Panc1 (cell line): ENCODE results near the gene TMEM175. TPM values are rescaled to one million over a fixed set of nuclear protein-coding genes. Genes with fewer than 3 reads are reported as not detected.

Source experiments
- ATAC-seq: fragments of 200-7000 bp; cut with Tn5 transposase; 2 replicates; pipeline ENCODE4 v1.9.1; 2020; ENCODE audit warnings: mild to moderate bottlenecking, moderate library complexity
- BruUV-seq: library from RNA; stranded (reverse); fragments of 400-500 nt; replicated peaks from 2 replicates; lab custom pipeline; 2021; lab: Mats Ljungman, UMichigan
- CTCF ChIA-PET: fragments of 300-600 bp; sonication (Branson Sonifier 250); formaldehyde crosslinking; loops from one replicate; lab custom pipeline; 2022; ENCODE audit warnings: antibody characterized with exemption; lab: Charles Lee
- POLR2A ChIA-PET: fragments of 300-600 bp; sonication (Branson Sonifier 250); formaldehyde crosslinking; loops from one replicate; lab custom pipeline; 2022; ENCODE audit warnings: antibody characterized with exemption; lab: Charles Lee
- DNase-seq: peaks from one replicate; pipeline ENCODE4 v3.0.0-alpha.2; 2010; ENCODE audit warnings: low read depth, low spot score
- H3K27ac ChIP-seq: 2 replicates; pipeline ENCODE4 v1.5.1; 2011; ENCODE audit warnings: mild to moderate bottlenecking, low read length, inconsistent platforms
- H3K27me3 ChIP-seq: fragments of 200-500 bp; sonication (Bioruptor generic); 2 replicates; pipeline ENCODE4 v1.6.0; 2014; ENCODE audit warnings: low read length, inconsistent platforms; ENCODE audit not compliant: control insufficient read depth, insufficient read depth
- H3K36me3 ChIP-seq: fragments of 200-500 bp; sonication (Bioruptor generic); 2 replicates; pipeline ENCODE4 v1.5.1; 2014; ENCODE audit warnings: inconsistent platforms, mild to moderate bottlenecking, low read length, moderate library complexity; ENCODE audit not compliant: control insufficient read depth, insufficient read depth
- H3K4me1 ChIP-seq: 2 replicates; pipeline ENCODE4 v1.5.1; 2011; ENCODE audit warnings: inconsistent platforms, mild to moderate bottlenecking, low read length, moderate library complexity; ENCODE audit not compliant: control insufficient read depth, insufficient read depth
- H3K4me3 ChIP-seq, 2 experiments: 2 replicates each; pipeline ENCODE4 v1.5.1; 2011 to 2012; ENCODE audit warnings: low read depth in 2 of 2, low read length in 2 of 2, mild to moderate bottlenecking in 2 of 2, inconsistent platforms in 1 of 2, moderate library complexity in 1 of 2
- H3K9me3 ChIP-seq: fragments of 200-500 bp; sonication (Bioruptor generic); 2 replicates; pipeline ENCODE4 v1.5.1; 2014; ENCODE audit warnings: low read depth, mild to moderate bottlenecking, inconsistent platforms, low read length, moderate library complexity; ENCODE audit not compliant: control insufficient read depth, insufficient read depth
- CTCF ChIP-seq: fragments of 450-650 bp; IDR thresholded peaks from 2 replicates; pipeline ENCODE4 v1.5.1; 2017; ENCODE audit warnings: mild to moderate bottlenecking
- POLR2AphosphoS5 ChIP-seq: IDR thresholded peaks from 2 replicates; pipeline ENCODE4 v1.6.1; 2012; ENCODE audit warnings: mild to moderate bottlenecking, low read depth, low read length, moderate library complexity
- REST ChIP-seq, 2 experiments: IDR thresholded peaks; 2 replicates each; pipeline ENCODE4 v1.6.1; 2011 to 2012; ENCODE audit warnings: low read depth in 2 of 2, control low read depth in 1 of 2, low read length in 1 of 2, mild to moderate bottlenecking in 1 of 2, moderate library complexity in 1 of 2; ENCODE audit not compliant: insufficient read depth in 1 of 2
- SIN3A ChIP-seq: IDR thresholded peaks from 2 replicates; pipeline ENCODE4 v1.6.1; 2012; ENCODE audit warnings: low read depth, mild to moderate bottlenecking, low read length, moderate library complexity, borderline replicate concordance; ENCODE audit not compliant: insufficient read depth
- TCF7L2 ChIP-seq: IDR thresholded peaks from 2 replicates; pipeline ENCODE4 v1.6.1; 2011; ENCODE audit warnings: mild to moderate bottlenecking, low read depth, low read length, inconsistent platforms
- in situ Hi-C: cut with HindIII; loops from 2 replicates; pipeline ENCODE4 v1.10.0; 2016; ENCODE audit warnings: low sequenced_read_pairs, low pct_unique_long_range_greater_than_20kb
- intact Hi-C: fragments of 100-400 bp; cut with micrococcal nuclease; formaldehyde crosslinking; loops from one replicate; pipeline ENCODE4 v1.10.0; 2022; ENCODE audit not compliant: unreplicated experiment
- total RNA-seq: library from RNA; stranded (reverse); gene quantifications from one replicate; pipeline ENCODE4 v1.2.1, GENCODE V29; 2021; ENCODE audit not compliant: unreplicated experiment

TMEM175 gene
- total RNA-seq, 1 experiment from 2014 or later: 21.8 TPM

GRCh38 chr4:925171-925570, 7.1 kb upstream of the TMEM175 start:
- POLR2A ChIA-PET: no interaction called here
- Histone ChIP-seq H3K4me3 (no peak overlapping the region), H3K27ac (no peak overlapping the region), H3K4me1 (peaks cover 18% of the 10 kb centered on the region), H3K36me3 (no peaks in the 10 kb centered on the region), H3K9me3 (no peaks in the 10 kb centered on the region), H3K27me3 (no peaks in the 10 kb centered on the region)
- no TSS peak for BruUV-seq
- no peak for ATAC-seq
- intact Hi-C loops (no loop called here), in situ Hi-C loops (no loop called here)
- DNase-seq: no peak
- TF ChIP-seq REST (IDR thresholded peaks at IDR 0.05; ENCODE audit: insufficient read depth in 1 of 2, low read depth in 2 of 2, low read length in 1 of 2) (no peak), SIN3A (no peak), TCF7L2 (no peak), POLR2AphosphoS5 (no peak), CTCF (no peak)
- CTCF ChIA-PET: no interaction called here

- Histone ChIP-seq H3K9me3 (no peaks in the 10 kb centered on the region), H3K4me3 (no peak overlapping the region), H3K27me3 (no peaks in the 10 kb centered on the region), H3K4me1 (peaks cover 24% of the 10 kb centered on the region), H3K36me3 (no peaks in the 10 kb centered on the region), H3K27ac (no peak overlapping the region)
- 0 out of 2 replicates have a peak, but pooled peaks have one; percentile 9 for ATAC-seq
- TF ChIP-seq CTCF (no peak), SIN3A (no peak), TCF7L2 (no peak), POLR2AphosphoS5 (no peak), REST (IDR thresholded peaks at IDR 0.05; ENCODE audit: insufficient read depth in 1 of 2, low read depth in 2 of 2, low read length in 1 of 2) (no peak)
- ChIA-PET POLR2A (interaction anchor here (0.7 kb wide), 1 partner anchor 152 kb away, joined by 4 read pairs; no protein-coding TSS in a partner anchor), CTCF (no interaction called here)
- in situ Hi-C loops: no loop called here
- BruUV-seq: no TSS peak
- DNase-seq: no peak
- intact Hi-C loops: no loop called here
These were observed 6.3 kb upstream of the TMEM175 start for GRCh38 chr4:925771-926500.
